Camera-type eye (tissue), 1 donor: Measurements from ENCODE around the gene ZNF440. TPM values are rescaled to one million over a fixed set of nuclear protein-coding genes. Genes with fewer than 3 reads are reported as not detected.

Experiments
- total RNA-seq: library from RNA; depleted of rRNA; stranded (reverse); fragments of >200 nt; gene quantifications from one replicate; pipeline ENCODE4 v1.2.3, GENCODE V29; 2014

Gene ZNF440
- 23.6 TPM for total RNA-seq

GRCh38 chr19:11814029-11814699 lies at the start of gene ZNF440:
Gene ZNF440, plus strand, starts transcription at chr19:11814273. Its CDS starts 175 bp downstream, at chr19:11814448.

DNA sequence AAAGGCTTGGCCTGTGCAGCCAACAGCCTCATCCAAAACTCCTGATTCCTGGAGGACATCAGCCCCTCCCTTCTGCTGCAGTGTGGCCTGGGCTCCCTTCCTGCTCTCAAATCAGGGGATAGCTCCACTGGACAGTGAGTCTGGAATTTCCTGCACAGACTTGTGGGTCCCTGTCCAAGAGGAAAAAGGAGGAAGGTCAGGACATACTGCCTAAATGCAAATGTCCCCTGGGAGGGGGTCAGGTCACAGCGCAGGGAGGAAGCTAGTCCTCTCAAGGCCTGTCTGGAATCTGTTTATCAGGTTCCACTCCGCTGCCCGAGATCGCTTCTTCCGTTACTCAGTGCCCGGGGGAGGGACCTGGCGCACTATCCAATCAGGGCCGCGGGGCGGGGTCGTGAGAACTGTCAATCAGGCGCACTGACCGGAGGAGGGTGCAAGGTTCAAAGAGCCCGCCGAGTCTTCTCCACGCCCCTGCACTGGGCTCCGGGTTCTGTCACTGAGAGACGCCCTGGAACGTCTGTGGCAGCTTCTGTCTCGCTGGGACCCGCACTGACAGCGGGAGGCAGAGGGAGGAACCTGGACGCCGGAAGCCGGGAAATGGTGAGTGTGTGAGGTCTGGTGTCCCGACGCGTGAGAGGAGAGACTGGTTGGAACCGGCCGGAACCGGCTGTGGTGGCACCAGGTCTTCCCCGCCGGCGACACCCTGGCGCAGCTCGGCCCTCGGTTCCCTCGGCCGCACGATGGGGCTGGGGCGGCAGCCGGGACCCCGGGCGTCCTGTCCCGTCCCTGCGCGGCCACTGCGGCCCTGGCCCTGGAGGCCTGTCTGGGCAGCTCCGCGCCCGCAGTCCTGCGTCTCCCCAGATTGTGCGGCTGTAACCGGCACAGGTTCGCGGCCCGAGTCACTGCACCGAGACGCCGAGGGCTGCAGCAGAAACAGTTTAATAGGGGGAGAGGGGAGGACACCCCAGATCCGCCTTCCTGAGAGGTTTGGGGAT lies 47.2 kb upstream of the ZNF440 start, which contains the start of gene ZNF441:
TSS of gene ZNF441 (plus strand) at position 404 of the 995 bp plus-strand sequence. CDS start at position 598, 194 bp downstream.

GRCh38 chr19:11798391-11799330 lies 15.4 kb upstream of the ZNF440 start, which contains the start of gene ZNF491:
Gene ZNF491, plus strand, starts transcription at chr19:11798523. Its CDS starts 7,431 bp downstream, at chr19:11805954.

GRCh38 chr19:11848594-11849469 lies 34.8 kb downstream of the ZNF440 start, which contains the start of gene ZNF439:
Gene ZNF439, plus strand, starts transcription at chr19:11848726. Its CDS starts 142 bp downstream, at chr19:11848868.

Other genes starting within 250 kb of the ZNF440 start
- gene ACP5, start 236.6 kb upstream of the ZNF440 start, total RNA-seq = 16.7 TPM
- gene ZNF627, start 216.8 kb upstream of the ZNF440 start, total RNA-seq = 56.4 TPM
- gene ZNF823, start 75.3 kb upstream of the ZNF440 start, total RNA-seq = 16.1 TPM
- gene ZNF441, start 47.3 kb upstream of the ZNF440 start, total RNA-seq = 36.7 TPM
- gene ZNF491, start 15.8 kb upstream of the ZNF440 start, total RNA-seq = 26.3 TPM
- gene ZNF439, start 34.5 kb downstream of the ZNF440 start, total RNA-seq = 43.3 TPM
- 23.9 TPM for gene ZNF69, start 73.5 kb downstream of the ZNF440 start, total RNA-seq
- 23.9 TPM for gene ZNF700, start 110.8 kb downstream of the ZNF440 start, total RNA-seq
- gene ZNF763, start 150.8 kb downstream of the ZNF440 start, total RNA-seq = 15.9 TPM
- gene ZNF433, start 221.4 kb downstream of the ZNF440 start, total RNA-seq = 26.3 TPM
- 0.27 TPM for gene ZNF878, start 238.7 kb downstream of the ZNF440 start, total RNA-seq